ENCODE data around the gene PPP5C.
"Not testable (repeated sequence)": the region's sequence is repeated elsewhere in the genome, so short reads cannot be mapped to it uniquely, and the experiment has no call there.

Gene PPP5C, protein sequence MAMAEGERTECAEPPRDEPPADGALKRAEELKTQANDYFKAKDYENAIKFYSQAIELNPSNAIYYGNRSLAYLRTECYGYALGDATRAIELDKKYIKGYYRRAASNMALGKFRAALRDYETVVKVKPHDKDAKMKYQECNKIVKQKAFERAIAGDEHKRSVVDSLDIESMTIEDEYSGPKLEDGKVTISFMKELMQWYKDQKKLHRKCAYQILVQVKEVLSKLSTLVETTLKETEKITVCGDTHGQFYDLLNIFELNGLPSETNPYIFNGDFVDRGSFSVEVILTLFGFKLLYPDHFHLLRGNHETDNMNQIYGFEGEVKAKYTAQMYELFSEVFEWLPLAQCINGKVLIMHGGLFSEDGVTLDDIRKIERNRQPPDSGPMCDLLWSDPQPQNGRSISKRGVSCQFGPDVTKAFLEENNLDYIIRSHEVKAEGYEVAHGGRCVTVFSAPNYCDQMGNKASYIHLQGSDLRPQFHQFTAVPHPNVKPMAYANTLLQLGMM

GRCh38 chr19:46346821-46347571, at the start of gene PPP5C:
TSS of gene PPP5C (plus strand) at chr19:46347087. CDS start at chr19:46347097, 10 bp downstream.
- DNase-seq, result peak; percentile 96

DNA sequence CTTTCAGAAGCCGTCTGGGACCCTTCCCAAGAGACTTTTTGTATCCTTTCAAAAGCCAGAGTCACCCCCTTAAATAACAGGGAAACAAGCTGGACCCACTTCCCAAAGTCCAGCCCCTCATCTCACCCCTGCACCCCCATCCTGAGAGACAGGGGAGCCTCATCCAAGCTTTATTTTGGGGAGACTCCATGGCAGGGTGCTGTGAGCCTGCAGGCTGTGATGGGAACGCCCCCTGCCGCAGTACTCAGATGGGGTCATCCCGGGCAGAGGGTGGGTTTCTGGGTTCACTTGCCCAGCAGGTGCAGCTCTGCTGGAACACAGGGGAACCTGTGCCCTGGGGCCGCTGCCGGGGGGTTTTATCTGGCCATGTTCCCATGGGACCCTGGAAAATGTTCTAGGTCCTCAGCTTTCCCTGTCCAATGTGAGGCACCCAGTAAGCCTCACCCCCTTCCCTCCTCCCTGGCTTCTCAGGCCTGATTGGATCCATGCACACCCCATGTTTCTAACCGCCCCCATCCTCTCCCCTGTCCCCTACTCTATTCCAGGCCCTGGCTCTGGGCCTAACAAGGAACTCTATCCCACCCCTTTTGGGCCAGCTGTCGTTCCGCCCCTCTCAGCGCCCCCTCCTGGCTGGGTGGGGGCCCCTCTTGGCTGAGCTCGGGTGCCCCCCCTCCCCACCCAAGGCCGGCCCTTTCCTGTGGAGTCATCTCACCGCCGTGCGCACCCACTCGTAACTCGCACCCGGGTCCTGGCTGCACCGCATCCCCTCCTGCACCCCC, 49.0 kb upstream of the PPP5C start:
- no peak for DNase-seq

DNA sequence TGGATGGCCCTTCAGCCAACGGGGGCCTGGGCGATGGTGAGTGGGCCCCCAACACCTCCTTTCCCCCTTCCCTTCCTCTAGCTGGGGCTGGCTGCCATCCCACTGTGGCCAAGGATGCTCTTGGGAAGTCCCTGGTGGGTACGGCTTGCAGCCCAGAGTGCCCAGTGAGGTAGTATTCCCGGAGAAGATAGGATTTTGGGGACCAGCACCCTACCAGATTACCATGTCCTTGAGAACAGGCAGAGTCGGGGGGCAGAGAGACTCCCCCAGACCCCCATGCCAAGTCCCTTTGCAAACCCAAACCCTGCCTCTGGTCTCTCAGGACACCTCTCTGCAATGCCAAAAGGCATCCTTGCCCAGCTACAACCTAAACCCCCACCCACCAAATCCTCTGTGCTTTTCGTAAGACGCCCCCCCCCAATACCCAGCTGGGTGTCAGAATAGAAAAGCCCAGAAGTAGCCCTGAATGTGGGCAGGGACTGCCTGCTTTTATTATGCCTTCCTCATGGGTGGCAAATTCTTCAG, 48.3 kb upstream of the PPP5C start:
- DNase-seq, result no peak

- peak; percentile 97 for DNase-seq
Observed at GRCh38 chr19:46299004-46299509, 47.8 kb upstream of the PPP5C start.

DNA sequence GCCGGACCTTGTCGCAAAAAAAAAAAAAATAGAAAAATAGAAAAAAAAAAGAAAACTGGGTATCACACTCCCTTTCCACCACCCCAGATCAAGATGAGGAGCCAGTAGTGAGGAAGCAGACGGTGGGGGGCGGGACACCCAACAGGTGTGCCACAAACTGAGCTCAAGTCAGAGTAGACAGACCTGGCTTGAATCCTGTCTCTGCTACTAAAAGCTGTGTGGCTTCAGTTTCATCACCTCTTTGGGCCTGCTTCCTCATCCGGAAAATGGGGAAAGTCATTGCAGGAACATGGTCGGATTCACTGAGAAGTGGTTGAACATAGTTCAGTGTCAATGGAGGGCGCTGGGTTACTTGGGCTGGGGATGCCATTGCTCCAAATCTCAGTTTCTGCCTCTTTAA, 47.2 kb upstream of the PPP5C start:
- DNase-seq, result no peak

- no peak for DNase-seq
Observed at GRCh38 chr19:46303322-46303690, 43.6 kb upstream of the PPP5C start.

- peak; percentile 45 for DNase-seq
Observed at GRCh38 chr19:46303691-46304397, 43.0 kb upstream of the PPP5C start.

GRCh38 chr19:46306501-46306900, 40.4 kb upstream of the PPP5C start:
- no peak for DNase-seq

- DNase-seq, result no peak
Observed at GRCh38 chr19:46308510-46308909, 38.4 kb upstream of the PPP5C start.

DNA sequence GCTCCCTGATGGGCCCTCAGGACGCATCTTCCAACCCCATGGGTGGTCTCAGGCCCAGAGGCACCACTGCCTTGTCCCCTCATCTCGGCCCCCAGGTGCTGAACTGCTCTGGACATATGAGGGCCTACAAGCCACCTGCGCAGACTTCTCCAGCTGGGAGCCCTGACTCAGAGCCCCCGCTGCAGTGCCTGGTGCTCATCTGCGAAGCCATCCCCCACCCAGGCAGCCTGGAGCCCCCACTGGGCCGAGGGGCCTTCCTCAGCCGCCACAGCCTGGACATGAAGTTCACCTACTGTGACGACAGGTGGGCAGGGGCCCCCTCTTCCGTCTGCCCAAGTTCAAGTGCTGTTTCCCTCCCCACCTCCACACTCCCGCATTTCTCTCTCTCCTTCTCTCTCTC, 37.8 kb upstream of the PPP5C start:
- no peak for DNase-seq

- no peak for DNase-seq
Observed at GRCh38 chr19:46311444-46311843, 35.4 kb upstream of the PPP5C start.

DNA sequence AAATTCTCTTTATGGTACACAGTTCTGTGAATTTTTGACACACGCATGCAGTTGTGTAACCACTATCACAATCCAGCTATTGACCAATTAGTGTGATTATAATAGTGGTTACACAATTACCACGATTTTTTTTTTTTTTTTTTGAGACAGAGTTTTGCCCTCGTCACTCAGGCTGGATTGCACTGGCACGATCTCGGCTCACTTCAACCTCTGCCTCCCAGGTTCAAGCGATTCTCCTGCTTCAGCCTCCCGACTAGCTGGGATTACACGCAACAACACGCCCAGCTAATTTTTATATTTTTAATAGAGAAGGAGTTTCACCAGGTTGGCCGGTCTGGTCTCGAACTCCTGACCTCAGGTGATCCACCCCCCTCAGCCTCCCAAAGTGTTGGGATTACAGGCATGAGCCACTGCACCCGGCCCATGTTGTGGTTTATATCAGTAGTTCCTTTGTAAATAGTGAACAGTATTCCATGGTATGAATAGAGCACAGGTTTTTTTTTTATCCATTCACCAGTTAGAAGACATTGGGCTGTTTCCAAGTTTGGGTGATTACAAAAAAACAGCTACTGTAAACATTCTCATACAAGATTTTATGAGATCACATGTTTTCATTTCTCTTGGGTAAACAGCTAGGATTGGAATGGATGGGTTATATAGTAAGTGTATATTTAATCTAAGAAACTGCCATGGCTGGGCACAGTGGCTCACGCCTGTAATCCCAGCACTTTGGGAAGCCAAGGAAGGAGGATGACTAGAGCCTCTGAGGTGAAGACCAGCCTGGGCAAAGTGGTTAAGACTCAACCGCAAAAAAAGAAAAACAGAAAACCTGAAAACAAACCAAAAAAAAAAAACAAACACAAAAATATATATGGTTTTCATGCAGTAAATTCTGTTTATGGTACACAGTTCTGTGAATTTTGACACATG, 33.1 kb upstream of the PPP5C start:
- not testable (repeated sequence) for DNase-seq

GRCh38 chr19:46317339-46317738, 29.5 kb upstream of the PPP5C start:
- no peak for DNase-seq

DNA sequence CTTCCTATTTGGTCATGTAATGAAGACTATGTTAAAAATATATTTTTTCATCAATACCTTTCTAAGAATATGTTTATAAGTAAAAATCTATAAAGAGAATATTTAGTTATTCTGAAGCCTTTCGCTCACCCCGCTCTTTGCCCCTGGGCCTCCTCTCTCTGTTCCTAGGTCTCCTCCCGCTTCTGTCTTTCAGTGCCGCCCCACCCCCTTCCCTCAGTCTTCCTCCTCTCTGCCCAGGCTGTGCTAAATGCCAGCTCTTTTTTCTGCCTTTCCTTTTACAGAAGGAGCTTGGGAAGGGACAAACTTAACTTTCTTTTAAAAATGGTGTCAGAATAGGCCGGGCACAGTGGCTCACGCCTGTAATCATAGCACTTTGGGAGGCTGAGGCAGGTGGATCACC, 27.3 kb upstream of the PPP5C start:
- DNase-seq, result no peak

DNA sequence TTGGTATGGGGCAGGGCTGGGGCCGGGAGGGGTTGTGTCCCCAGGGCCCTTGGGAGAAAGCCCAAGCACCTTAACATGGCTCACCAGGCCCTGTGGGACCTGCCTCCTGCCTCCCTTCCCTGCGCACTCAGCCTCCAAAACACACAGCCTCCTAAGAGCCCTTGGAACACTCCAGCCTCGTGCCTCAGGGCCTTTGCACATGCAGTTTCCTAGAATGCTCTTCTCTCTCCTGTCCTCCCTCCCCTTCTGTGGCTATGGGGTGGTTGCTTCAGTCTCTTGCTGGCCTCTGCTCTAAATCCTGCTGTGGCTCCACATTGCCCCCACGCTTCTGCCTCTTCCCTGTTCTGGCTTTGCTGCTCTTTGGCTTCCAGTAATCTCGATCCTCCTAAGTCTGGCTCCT, 26.3 kb upstream of the PPP5C start:
- DNase-seq, result no peak

GRCh38 chr19:46321653-46322052, 25.2 kb upstream of the PPP5C start:
- no peak for DNase-seq

DNA sequence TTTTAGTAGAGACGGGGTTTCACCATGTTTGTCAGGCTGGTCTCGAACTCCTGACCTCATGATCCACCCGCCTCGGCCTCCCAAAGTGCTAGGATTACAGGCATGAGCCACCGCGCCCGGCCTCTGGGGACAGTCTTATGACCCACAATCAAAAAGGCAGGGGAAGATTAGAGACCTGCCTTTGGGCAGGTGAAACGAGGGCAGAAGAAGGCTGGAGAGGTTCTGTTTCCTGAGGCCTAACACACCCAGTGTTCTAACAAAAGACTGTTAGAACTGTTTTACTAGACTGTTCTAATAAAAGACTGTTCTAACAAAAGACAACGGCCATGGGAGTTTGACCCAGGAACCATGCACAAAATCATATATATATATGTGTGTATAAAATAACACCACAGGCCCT, 23.7 kb upstream of the PPP5C start:
- not testable (repeated sequence) for DNase-seq

DNA sequence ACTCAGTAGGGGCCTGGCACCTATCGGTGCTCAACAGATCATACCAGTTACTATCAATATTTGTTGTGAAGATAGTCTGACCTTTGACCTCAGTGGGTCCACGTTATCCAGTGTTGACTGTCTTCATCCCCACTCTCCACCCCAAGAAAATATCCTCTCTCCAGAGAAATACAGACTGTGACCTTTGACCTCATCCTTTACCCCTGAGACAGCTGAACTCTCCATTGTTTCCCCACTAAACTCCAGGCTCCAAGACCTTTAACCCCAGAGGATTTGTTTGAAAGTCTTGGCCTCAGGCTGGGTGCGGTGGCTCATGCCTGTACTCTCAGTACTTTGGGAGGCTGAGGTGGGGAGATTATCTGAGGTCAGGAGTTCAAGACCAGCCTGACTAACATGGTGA, 22.6 kb upstream of the PPP5C start:
- DNase-seq, result no peak

DNA sequence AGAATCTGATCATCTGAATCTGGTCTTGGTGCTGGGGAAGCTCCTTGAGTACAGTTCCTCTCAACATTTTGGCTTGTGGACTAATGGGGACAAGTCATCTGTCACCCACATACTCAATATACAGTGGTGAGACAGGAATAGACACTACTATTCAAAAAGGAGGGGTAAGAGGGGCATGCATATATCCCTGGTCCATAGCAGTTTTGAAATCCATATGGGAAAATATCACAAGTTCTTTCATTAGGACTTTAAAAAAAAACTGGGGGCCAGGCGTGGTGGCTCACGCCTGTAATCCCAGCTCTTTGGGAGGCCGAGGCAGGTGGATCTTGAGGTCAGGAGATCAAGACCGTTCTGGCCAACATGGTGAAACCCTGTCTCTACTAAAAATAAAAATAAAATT, 20.3 kb upstream of the PPP5C start:
- no peak for DNase-seq

- no peak for DNase-seq
Observed at GRCh38 chr19:46328079-46328478, 18.8 kb upstream of the PPP5C start.

- no peak for DNase-seq
Observed at GRCh38 chr19:46330319-46330918, 16.5 kb upstream of the PPP5C start.
